KMS-11 (cell line): ENCODE data around the gene NDST4.
A peak's percentile ranks its signal among the peaks of the same experiment; 100 is the strongest.

ENCODE experiments used
- H2AFZ ChIP-seq: fragments of 200-600 bp; sonication (generic); 2 replicates; pipeline ENCODE4 v1.6.1; 2016; ENCODE audit warnings: antibody characterized with exemption, mixed run types, low read depth
- H3K27ac ChIP-seq: fragments of 200-600 bp; sonication (generic); 2 replicates; pipeline ENCODE4 v1.6.1; 2016; ENCODE audit warnings: mild to moderate bottlenecking, mixed run types
- H3K27me3 ChIP-seq: fragments of 200-600 bp; sonication (generic); 2 replicates; pipeline ENCODE4 v1.6.1; 2017; ENCODE audit warnings: mild to moderate bottlenecking, low read depth, mixed run types, moderate library complexity; ENCODE audit not compliant: insufficient read depth
- H3K36me3 ChIP-seq: fragments of 200-600 bp; sonication (generic); 2 replicates; pipeline ENCODE4 v1.6.1; 2017; ENCODE audit warnings: mild to moderate bottlenecking, mixed run types; ENCODE audit not compliant: insufficient read depth
- H3K4me1 ChIP-seq: fragments of 200-600 bp; sonication (generic); 2 replicates; pipeline ENCODE4 v1.6.1; 2016; ENCODE audit warnings: mild to moderate bottlenecking, low read depth, mixed run types; ENCODE audit not compliant: poor library complexity, severe bottlenecking
- H3K4me2 ChIP-seq: fragments of 200-600 bp; sonication (generic); 2 replicates; pipeline ENCODE4 v1.7.0; 2016; ENCODE audit warnings: mild to moderate bottlenecking, mixed run types
- H3K4me3 ChIP-seq: fragments of 200-600 bp; sonication (generic); IDR thresholded peaks from 2 replicates; pipeline ENCODE4 v1.6.1; 2017; ENCODE audit warnings: low read depth, low read length, mixed read lengths; ENCODE audit not compliant: insufficient read depth
- H3K79me2 ChIP-seq: fragments of 200-600 bp; sonication (generic); 2 replicates; pipeline ENCODE4 v1.6.1; 2016; ENCODE audit warnings: low read depth, mixed run types; ENCODE audit not compliant: insufficient read depth
- H3K9ac ChIP-seq: fragments of 200-600 bp; sonication (generic); 2 replicates; pipeline ENCODE4 v1.6.1; 2016; ENCODE audit warnings: mild to moderate bottlenecking, mixed run types
- H4K20me1 ChIP-seq: fragments of 200-600 bp; sonication (generic); 2 replicates; pipeline ENCODE4 v1.6.1; 2016; ENCODE audit warnings: mild to moderate bottlenecking, mixed run types; ENCODE audit not compliant: insufficient read depth
- TF ChIP-seq, protein P1 (sequence below): fragments of 200-600 bp; sonication (generic); conservative IDR thresholded peaks from 2 replicates; pipeline ENCODE4 v1.6.1; 2017; ENCODE audit warnings: low read depth, mild to moderate bottlenecking, antibody characterized with exemption, low read length, moderate library complexity, mixed read lengths

NDST4 gene

GRCh38 chr4:114782415-114783214 is 330.8 kb downstream of the NDST4 start:
- Histone ChIP-seq H3K79me2 (no peaks in the 10 kb centered on the region), H3K9ac (no peak overlapping the region), H3K27ac (no peak overlapping the region), H3K4me3 (no peak overlapping the region), H3K4me1 (no peaks in the 10 kb centered on the region), H3K36me3 (no peaks in the 10 kb centered on the region), H2AFZ (no peak overlapping the region), H3K27me3 (no peaks in the 10 kb centered on the region), H3K4me2 (no peak overlapping the region), H4K20me1 (no peaks in the 10 kb centered on the region)
- TF ChIP-seq, protein P1, sequence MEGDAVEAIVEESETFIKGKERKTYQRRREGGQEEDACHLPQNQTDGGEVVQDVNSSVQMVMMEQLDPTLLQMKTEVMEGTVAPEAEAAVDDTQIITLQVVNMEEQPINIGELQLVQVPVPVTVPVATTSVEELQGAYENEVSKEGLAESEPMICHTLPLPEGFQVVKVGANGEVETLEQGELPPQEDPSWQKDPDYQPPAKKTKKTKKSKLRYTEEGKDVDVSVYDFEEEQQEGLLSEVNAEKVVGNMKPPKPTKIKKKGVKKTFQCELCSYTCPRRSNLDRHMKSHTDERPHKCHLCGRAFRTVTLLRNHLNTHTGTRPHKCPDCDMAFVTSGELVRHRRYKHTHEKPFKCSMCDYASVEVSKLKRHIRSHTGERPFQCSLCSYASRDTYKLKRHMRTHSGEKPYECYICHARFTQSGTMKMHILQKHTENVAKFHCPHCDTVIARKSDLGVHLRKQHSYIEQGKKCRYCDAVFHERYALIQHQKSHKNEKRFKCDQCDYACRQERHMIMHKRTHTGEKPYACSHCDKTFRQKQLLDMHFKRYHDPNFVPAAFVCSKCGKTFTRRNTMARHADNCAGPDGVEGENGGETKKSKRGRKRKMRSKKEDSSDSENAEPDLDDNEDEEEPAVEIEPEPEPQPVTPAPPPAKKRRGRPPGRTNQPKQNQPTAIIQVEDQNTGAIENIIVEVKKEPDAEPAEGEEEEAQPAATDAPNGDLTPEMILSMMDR: no peak

DNA sequence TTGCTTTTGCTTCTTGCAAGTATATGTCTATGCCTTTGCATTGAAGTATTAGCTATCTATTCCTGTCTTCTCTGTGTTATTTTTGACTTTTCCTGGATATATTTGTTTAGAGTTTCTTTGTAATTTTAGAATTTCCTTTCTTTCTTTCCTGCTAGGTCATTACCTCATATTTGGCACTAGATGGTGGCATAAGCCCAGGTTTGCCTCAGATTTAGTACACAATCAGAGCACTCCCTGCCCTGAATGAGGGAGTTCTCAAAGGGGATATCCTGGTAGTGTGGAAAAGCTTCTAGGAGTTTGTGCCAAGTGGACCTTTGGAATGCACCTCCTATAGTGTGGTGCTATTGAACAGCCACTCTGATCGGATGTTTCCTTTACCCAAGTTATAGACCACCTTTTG is 333.2 kb downstream of the NDST4 start:
- Histone ChIP-seq H3K4me3 (no peak overlapping the region), H4K20me1 (no peaks in the 10 kb centered on the region), H3K27ac (no peak overlapping the region), H2AFZ (no peak overlapping the region), H3K4me2 (no peak overlapping the region), H3K27me3 (no peaks in the 10 kb centered on the region), H3K36me3 (no peaks in the 10 kb centered on the region), H3K4me1 (no peaks in the 10 kb centered on the region), H3K9ac (no peak overlapping the region), H3K79me2 (no peaks in the 10 kb centered on the region)
- TF ChIP-seq, protein P1: 0 out of 2 replicates have a peak, but pooled peaks have one; percentile 37
